GM12891 (cell line): ENCODE measurements around the gene CEP72.

ENCODE experiments used
- POLR2A ChIP-seq: IDR thresholded peaks from 2 replicates; pipeline ENCODE4 v1.6.1; 2011; ENCODE audit warnings: low read depth, low read length, control low read depth
- POLR2AphosphoS5 ChIP-seq: IDR thresholded peaks from 2 replicates; pipeline ENCODE4 v1.6.1; 2011; ENCODE audit warnings: low read depth, low read length, control low read depth

DNA sequence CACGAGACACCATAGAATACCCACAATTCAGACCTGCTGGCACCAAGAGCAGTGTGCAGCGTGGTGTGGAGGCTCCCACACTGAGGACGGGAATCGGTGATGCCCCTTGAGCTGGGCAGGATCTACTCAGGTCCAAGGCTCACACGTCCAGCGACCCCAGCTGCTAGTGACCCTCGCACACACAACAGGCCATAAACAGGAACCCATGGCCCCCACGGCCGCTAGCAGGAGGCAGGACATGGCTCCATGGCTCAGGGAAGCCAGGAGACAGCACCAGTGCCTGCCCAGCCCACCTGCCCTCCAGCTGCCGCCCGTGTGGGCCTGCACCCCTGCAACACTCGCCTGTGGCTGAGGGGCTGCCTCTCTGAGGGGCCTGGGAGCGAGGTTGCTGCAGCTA lies 44.5 kb upstream of the CEP72 start:
- TF ChIP-seq POLR2AphosphoS5, result no peak
- TF ChIP-seq POLR2A, result no peak
